GM19328 (cell line): ENCODE measurements around the gene FBXL16.
A peak's percentile ranks its signal among the peaks of the same experiment; 100 is the strongest.
"Not testable (repeated sequence)": the region's sequence is repeated elsewhere in the genome, so short reads cannot be mapped to it uniquely, and the experiment has no call there.

Source experiments
- ATAC-seq: cut with Tn5 transposase; IDR thresholded peaks from one replicate; pipeline ENCODE4 v1.9.1; 2021; ENCODE audit warnings: mild to moderate bottlenecking, moderate library complexity; ENCODE audit not compliant: unreplicated experiment

Gene FBXL16

DNA sequence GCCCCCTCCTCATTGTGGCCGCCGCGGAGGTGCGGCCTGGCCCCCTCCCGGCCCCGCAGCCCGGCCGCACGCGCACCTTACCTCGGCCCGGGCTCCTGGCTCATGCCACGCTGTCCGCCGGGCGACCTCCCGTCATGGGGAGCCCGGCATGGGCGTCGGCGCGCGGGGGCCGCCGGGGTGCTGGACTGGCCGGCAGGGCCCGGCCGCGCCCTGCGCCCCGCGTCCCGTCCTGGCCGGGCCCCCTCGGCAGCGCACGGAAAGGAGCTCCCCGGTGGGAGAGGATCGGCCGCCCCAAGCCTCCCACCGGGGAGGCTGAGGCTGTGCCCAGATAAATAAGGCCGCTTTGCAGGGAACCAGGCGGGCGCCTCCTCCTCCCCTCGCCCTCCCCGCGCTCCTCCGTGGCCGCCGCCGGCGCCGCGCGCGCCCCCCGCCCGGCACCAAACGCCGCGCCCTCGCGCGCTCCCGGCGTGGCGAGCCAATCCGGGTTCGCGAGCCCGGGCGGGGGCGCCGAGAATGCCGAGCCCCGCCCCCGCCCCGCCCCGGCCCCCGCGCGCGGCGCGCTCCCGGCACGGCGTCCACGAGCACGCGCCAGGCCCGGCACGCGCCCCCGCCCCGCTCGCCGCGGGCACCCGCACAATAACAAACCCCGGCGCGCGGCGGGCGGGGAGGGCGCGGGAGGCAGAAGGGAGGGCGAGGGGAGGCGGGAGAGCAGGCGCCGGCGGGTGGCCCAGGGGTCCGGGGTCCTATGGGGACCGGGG lies at the start of gene FBXL16:
Gene FBXL16, minus strand, starts transcription at position 371 of the 758 bp plus-strand sequence. CDS start 8,396 bp downstream, outside the sequence.
- no peak for ATAC-seq

DNA sequence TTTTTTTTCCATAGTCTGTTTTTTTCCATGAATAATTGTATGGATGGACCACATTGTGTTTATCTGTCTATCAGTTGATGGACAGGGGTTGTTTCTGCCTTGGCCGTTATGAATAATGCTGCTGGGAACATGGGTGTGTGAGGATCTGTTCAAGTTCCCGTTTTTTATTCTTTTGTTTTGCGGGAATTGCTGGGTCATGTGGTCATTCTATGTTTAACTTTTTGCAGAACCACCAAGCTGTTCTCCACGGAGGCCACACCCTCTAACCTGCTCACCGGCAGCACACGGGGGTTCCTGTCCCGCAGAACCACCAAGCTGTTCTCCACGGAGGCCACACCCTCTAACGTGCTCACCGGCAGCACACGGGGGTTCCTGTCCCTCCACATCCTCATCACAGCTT lies 49.1 kb upstream of the FBXL16 start:
- ATAC-seq = no peak

DNA sequence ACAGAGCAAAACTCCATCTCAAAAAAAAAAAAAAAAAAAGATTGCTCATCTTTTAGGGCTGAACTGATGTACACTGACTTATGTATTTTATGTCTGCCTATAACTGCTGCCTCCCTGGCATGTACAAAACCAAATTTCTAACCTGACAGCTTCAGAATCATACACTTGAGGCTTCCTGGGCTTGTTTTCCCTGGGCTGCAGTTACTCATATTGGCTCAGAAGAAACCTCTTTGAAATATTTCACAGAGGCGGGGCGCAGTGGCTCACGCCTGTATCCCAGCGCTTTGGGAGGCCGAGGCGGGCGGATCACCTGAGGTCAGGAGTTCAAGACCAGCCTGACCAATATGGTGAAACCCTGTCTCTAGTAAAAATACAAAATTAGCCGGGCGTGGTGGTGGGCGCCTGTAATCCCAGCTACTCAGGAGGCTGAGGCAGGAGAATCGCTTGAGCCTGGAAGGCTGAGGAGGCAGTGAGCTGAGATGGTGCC lies 48.6 kb upstream of the FBXL16 start:
- ATAC-seq = not testable (repeated sequence)

DNA sequence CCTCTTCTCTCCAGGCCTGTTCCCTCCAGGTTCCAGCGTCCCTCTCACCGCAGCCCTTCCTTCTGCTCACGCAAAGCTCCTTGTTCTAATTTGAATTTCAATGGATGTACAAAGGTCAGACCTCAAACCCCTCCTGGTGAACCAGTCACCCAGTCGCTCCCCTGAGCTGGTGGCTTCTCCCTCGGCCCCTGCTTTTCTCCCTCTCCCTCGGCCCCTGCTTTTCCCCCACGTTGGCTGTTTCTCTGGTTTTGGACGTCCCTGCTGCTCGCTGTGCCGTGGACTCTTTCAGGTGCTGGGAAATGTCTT lies 46.4 kb upstream of the FBXL16 start:
- no peak for ATAC-seq

GRCh38 chr16:751152-752006 lies 45.8 kb upstream of the FBXL16 start:
- ATAC-seq = no peak

- no peak for ATAC-seq
Observed at GRCh38 chr16:750485-750884, 44.9 kb upstream of the FBXL16 start.

DNA sequence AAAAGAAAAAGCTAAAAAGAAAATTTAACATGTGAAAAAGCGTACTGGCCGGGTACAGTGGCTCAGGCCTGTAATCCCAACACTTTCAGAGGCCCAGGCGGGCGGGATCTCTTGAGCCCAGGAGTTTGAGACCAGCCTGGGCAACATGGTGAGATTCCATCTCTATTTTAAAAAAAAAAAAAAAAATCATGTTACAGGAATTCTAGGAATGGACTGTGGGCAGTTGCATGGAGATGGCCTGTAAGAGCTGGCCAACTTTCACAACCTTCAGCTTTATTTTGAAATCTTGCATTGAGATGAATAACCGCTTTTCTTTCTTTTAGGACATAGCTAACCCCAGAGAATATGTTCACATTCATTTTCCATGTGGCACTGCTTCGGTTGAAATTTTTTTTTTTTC lies 43.4 kb upstream of the FBXL16 start:
- ATAC-seq = no peak

DNA sequence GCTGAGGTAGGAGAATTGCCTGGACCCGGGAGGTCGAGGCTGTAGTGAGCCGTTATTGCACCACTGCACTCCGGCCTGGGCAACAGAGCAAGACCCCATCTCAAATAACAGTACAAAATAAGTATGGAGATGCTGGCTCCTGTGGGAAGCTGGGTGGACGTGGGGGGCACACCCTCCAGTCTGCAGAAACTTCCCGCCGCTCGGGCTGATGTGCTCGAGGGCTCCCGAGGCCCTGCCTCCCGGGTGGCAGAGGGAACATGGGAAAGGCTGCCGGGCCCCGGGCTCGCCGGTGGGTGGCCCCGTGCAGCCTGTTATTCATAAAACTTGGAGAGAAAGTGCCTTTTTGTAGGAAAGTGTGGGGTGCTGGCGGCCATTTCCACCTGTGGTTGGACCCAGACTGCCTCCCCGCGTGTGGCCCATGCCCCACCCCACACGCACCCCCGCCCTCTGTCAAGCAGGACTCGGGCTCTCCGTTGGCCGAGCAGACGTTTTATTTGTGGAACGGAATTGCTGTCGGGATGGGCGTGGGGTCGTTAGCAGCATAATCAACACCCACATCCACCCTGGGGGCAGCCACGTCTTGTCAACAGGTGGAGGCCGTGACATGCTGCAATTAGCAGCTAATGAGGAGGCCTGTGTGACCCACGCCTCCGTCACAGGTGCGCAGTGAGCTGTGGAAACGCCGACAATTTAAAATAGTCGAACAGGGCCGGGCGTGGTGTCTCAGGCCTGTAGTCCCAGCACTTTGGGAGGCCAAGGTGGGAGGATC lies 42.6 kb upstream of the FBXL16 start:
- no peak for ATAC-seq

DNA sequence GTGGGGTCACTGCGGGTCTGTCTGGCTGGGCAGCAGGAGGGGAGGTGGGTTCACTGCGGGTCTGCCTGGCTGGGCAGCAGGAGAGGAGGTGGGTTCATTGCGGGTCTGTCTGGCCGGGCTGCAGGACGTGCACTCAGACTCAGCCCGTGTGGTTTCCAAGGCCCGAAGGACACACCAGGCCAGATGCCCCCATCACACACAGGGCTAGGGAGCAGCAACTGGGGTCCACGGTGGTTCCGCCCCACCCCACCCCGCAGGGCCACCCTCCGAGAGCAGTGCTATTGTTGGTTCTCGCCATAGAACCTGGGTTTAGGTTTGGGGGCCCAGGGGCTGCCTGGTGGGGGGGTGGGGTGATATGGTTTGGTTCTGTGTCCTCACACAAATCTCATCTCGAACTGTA lies 41.0 kb upstream of the FBXL16 start:
- no peak for ATAC-seq

- ATAC-seq = no peak
Observed at GRCh38 chr16:745739-746138, 40.1 kb upstream of the FBXL16 start.

GRCh38 chr16:743794-744500 lies 38.3 kb upstream of the FBXL16 start:
- no peak for ATAC-seq

GRCh38 chr16:742894-743293 lies 37.3 kb upstream of the FBXL16 start:
- not testable (repeated sequence) for ATAC-seq

GRCh38 chr16:741986-742629 lies 36.5 kb upstream of the FBXL16 start:
- ATAC-seq = no peak

- peak; percentile 58 for ATAC-seq
Observed at GRCh38 chr16:740764-741505, 35.3 kb upstream of the FBXL16 start, which contains the start of gene CIAO3. Gene CIAO3, minus strand, starts transcription at chr16:740997. Its CDS starts 12 bp downstream, at chr16:740985.

DNA sequence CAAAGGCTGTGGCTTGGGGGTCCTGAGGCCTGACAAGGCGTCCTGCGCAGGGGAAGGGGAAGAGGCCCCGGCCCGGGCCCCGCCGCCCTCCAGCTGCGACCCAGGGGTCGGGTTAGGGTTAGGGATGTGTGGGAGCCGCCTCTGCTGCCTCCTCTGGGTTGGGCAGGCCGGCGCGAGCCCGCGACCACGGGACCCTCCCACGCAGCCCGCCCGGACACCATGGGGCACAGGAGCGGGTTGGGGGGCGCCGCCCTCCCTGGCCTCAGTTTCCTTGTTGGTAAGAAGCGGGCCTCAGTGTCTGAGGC lies 34.8 kb upstream of the FBXL16 start:
- no peak for ATAC-seq

DNA sequence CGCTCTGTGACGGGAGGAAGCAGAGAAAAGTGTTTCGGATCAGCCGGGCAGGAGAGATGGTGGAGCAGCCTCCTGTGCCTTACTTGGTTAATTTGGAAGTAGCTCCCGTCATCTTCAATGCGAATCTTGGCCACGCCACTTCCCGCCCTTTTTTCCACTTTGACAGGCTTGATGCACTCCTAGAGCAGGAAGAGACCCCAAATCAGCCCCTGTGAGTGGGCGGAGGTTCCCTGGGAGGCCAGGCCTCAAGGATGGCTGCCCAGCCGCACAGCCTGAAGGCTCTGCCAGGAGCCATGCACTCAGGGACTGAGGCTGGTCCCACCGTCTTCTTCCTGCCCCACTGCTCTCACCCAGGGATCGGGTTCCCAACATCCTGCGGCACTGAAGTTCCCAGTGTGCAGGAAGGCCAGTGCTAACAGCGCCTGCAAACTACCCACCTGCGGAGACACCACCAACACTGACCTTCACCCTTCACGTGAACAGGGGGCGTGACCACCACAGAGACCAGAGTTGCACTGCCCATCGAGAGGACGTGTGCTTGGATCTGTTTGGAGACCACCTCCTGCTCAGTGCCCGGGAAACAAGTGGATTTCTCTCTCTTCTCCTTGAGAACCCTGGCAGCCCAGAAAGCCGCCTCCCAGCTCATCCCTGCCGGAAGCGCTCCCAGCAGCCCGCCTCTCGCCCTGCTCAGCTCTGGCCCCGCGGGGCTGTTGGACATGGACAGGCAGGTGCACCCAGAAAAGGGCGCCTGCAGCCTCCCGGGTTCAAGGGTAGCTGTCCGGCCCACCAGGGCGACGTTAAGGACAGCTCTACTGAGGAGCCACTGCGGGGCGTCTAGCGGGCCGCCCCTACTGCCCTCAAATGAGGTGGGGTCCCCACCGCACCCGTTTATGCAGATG lies 34.2 kb upstream of the FBXL16 start:
- no peak for ATAC-seq

- no peak for ATAC-seq
Observed at GRCh38 chr16:736936-737481, 31.4 kb upstream of the FBXL16 start.

DNA sequence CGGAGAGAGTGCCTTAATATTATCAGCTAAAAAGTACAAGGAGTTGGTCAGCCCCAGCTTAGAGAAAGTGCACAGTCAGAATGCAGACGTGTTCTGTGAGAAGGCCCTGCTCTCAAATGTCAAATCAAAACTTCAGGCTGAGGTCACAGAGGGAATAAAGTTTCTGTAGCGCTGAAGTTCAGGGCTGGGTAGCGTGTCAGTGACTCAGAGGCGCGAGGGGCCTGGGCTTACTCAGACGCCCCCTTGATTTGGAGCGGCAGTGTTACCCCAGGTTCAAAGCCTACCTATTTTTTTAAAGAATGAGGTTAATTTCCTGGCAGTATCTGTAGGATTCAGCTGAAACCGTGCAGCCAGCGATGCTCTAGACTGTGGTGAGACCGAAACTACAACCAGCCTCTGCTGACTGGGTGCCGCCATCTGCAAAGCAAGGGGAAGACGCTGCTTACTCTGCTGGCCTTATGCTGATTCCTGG lies 30.4 kb upstream of the FBXL16 start:
- no peak for ATAC-seq
